ENCODE data around the gene ZNF177.

The ZNF177 gene

DNA sequence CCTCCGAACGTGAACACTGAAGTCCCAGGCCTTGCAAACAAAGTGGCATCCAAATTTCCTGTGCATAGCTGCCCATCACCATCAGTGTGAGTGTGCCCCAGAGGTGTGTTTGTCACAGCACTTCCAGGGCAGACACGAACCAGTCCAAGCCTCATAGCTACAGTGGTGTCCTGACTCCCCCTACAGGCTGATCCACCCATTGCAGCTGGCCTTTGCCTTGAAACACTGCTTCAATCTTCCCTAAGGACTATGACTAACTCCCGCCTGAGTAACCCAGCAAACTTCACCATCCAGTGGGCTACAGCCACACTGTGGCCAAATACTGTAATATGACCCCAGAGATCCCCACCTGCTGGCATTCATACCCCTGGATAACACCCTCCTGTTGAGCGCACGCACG, 68.7 kb downstream of the ZNF177 start:
- peak; percentile 67 for DNase-seq

Data from islet precursor cell (in vitro differentiated cells).